ENCODE results near the gene DNAI2.

GRCh38 chr17:74351552-74352210 lies 77.6 kb downstream of the DNAI2 start:
- TF ChIP-seq CEBPB (IDR thresholded peaks at IDR 0.05) = no peak
- TF ChIP-seq EP300 (IDR thresholded peaks at IDR 0.05; ENCODE audit: borderline replicate concordance) = no peak
- TF ChIP-seq TAF1 (IDR thresholded peaks at IDR 0.05; ENCODE audit: low read depth) = no peak
- TF ChIP-seq, protein P1, sequence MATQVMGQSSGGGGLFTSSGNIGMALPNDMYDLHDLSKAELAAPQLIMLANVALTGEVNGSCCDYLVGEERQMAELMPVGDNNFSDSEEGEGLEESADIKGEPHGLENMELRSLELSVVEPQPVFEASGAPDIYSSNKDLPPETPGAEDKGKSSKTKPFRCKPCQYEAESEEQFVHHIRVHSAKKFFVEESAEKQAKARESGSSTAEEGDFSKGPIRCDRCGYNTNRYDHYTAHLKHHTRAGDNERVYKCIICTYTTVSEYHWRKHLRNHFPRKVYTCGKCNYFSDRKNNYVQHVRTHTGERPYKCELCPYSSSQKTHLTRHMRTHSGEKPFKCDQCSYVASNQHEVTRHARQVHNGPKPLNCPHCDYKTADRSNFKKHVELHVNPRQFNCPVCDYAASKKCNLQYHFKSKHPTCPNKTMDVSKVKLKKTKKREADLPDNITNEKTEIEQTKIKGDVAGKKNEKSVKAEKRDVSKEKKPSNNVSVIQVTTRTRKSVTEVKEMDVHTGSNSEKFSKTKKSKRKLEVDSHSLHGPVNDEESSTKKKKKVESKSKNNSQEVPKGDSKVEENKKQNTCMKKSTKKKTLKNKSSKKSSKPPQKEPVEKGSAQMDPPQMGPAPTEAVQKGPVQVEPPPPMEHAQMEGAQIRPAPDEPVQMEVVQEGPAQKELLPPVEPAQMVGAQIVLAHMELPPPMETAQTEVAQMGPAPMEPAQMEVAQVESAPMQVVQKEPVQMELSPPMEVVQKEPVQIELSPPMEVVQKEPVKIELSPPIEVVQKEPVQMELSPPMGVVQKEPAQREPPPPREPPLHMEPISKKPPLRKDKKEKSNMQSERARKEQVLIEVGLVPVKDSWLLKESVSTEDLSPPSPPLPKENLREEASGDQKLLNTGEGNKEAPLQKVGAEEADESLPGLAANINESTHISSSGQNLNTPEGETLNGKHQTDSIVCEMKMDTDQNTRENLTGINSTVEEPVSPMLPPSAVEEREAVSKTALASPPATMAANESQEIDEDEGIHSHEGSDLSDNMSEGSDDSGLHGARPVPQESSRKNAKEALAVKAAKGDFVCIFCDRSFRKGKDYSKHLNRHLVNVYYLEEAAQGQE (IDR thresholded peaks at IDR 0.05; ENCODE audit: low read depth) = no peak
- no peak for TF ChIP-seq RAD21 (IDR thresholded peaks at IDR 0.05; ENCODE audit: low read depth)
- TF ChIP-seq EGR1 (IDR thresholded peaks at IDR 0.05) = no peak
- no peak for TF ChIP-seq TEAD4 (IDR thresholded peaks at IDR 0.05)
- peak; percentile 49; the same call in 1 of the 2 replicates for TF ChIP-seq MAX (IDR thresholded peaks at IDR 0.05)

All from Ishikawa (cell line).